Keratinocyte (primary cell): ENCODE results near the gene ATP13A5. TPM values are rescaled to one million over a fixed set of nuclear protein-coding genes. Genes with fewer than 3 reads are reported as not detected.

ENCODE experiments used
- DNase-seq: peaks from one replicate; pipeline ENCODE4 v3.0.0-alpha.2; 2011; ENCODE audit warnings: low read depth, missing footprints, low spot score
- FAIRE-seq: peaks from 2 replicates; lab custom pipeline; 2011; peaks lifted over from hg19 to GRCh38; lab: Jason Lieb, UNC
- H2AFZ ChIP-seq: 2 replicates; pipeline ENCODE4 v1.6.0; 2012; ENCODE audit warnings: low read length, control low read depth, inconsistent platforms; ENCODE audit not compliant: control insufficient read depth
- H3K27ac ChIP-seq: 2 replicates; pipeline ENCODE4 v1.5.1; 2011; ENCODE audit warnings: low read length; ENCODE audit not compliant: control insufficient read depth, insufficient read depth
- H3K27me3 ChIP-seq: 3 replicates; pipeline ENCODE4 v1.6.0; 2011; ENCODE audit warnings: low read length; ENCODE audit not compliant: control insufficient read depth, insufficient read depth; ENCODE audit errors: extremely low read depth
- H3K36me3 ChIP-seq, 2 experiments: 2 replicates in 1 of 2; 3 replicates in 1 of 2; pipeline ENCODE4 v1.5.1; 2011; ENCODE audit warnings: low read length in 2 of 2, mild to moderate bottlenecking in 1 of 2; ENCODE audit not compliant: control insufficient read depth in 2 of 2, insufficient read depth in 2 of 2; ENCODE audit errors: extremely low read depth in 1 of 2
- H3K4me1 ChIP-seq: 3 replicates; pipeline ENCODE4 v1.5.1; 2011; ENCODE audit warnings: low read length; ENCODE audit not compliant: control insufficient read depth, insufficient read depth; ENCODE audit errors: extremely low read depth
- H3K4me2 ChIP-seq: 3 replicates; pipeline ENCODE4 v1.6.0; 2011; ENCODE audit warnings: low read depth, low read length; ENCODE audit not compliant: control insufficient read depth, insufficient read depth; ENCODE audit errors: extremely low read depth
- H3K4me3 ChIP-seq, 3 experiments: fragments of 200-600 bp in 1 of 3; sonication (generic) in 1 of 3; 2 replicates in 2 of 3; 3 replicates in 1 of 3; pipeline ENCODE4 v1.5.1; 2011 to 2016; ENCODE audit warnings: low read length in 3 of 3, mild to moderate bottlenecking in 3 of 3, control low read depth in 2 of 3, inconsistent platforms in 1 of 3, low read depth in 1 of 3, mixed read lengths in 1 of 3, mixed run types in 1 of 3, moderate library complexity in 1 of 3; ENCODE audit not compliant: control insufficient read depth in 2 of 3, insufficient read depth in 2 of 3; ENCODE audit errors: extremely low read depth in 1 of 3
- H3K79me2 ChIP-seq: 2 replicates; pipeline ENCODE4 v1.6.0; 2012; ENCODE audit warnings: low read length; ENCODE audit not compliant: control insufficient read depth, insufficient read depth
- H3K9ac ChIP-seq: 3 replicates; pipeline ENCODE4 v1.6.0; 2011; ENCODE audit warnings: low read length; ENCODE audit not compliant: control insufficient read depth, insufficient read depth; ENCODE audit errors: extremely low read depth
- H3K9me1 ChIP-seq: 3 replicates; pipeline ENCODE4 v1.6.0; 2011; ENCODE audit warnings: low read length; ENCODE audit not compliant: control insufficient read depth, insufficient read depth; ENCODE audit errors: extremely low read depth
- H3K9me3 ChIP-seq: 2 replicates; pipeline ENCODE4 v1.5.1; 2012; ENCODE audit warnings: low read depth, low read length; ENCODE audit not compliant: control insufficient read depth
- H4K20me1 ChIP-seq: 3 replicates; pipeline ENCODE4 v1.6.0; 2011; ENCODE audit warnings: low read length; ENCODE audit not compliant: control insufficient read depth, insufficient read depth; ENCODE audit errors: extremely low read depth
- EZH2 ChIP-seq: IDR thresholded peaks from one replicate; pipeline ENCODE4 v1.6.1; 2012; ENCODE audit warnings: inconsistent platforms, mild to moderate bottlenecking, low read length, moderate library complexity
- dilution Hi-C: fragments of 300-500 bp; cut with MboI; formaldehyde crosslinking; loops from one replicate; pipeline ENCODE4 v1.7.0; 2020; ENCODE audit warnings: low sequenced_read_pairs; ENCODE audit not compliant: extremely low pct_ligation_motif_present
- polyA plus RNA-seq, 5 experiments: library from polyadenylated mRNA; depleted of rRNA in 3 of 5; stranded (reverse) in 3 of 5; stranded (forward) in 1 of 5; unstranded in 1 of 5; fragments of >200 nt; gene quantifications; 1 replicate in 1 of 5; 2 replicates in 3 of 5; 3 replicates in 1 of 5; pipeline versions ENCODE4 v1.2.1 to v1.2.3, GENCODE V29; 2011 to 2012; ENCODE audit warnings: missing spikeins in 2 of 5, low read depth in 1 of 5, low replicate concordance in 1 of 5
- TF ChIP-seq, protein P1 (sequence below), 3 experiments: IDR thresholded peaks in 1 of 3; conservative IDR thresholded peaks in 1 of 3; optimal IDR thresholded peaks in 1 of 3; 2 replicates in 2 of 3; 3 replicates in 1 of 3; pipeline versions ENCODE3 to v1.5.1; 2011; ENCODE audit warnings: low read length in 3 of 3, mild to moderate bottlenecking in 3 of 3, moderate library complexity in 2 of 3, control low read depth in 1 of 3, inconsistent platforms in 1 of 3; ENCODE audit not compliant: insufficient read depth in 2 of 3; ENCODE audit errors: extremely low read depth in 1 of 3

The ATP13A5 gene
- polyA plus RNA-seq, 1 donor (not counting 4 experiments of a cell fraction or from before 2014, with no cell fraction given): not detected

DNA sequence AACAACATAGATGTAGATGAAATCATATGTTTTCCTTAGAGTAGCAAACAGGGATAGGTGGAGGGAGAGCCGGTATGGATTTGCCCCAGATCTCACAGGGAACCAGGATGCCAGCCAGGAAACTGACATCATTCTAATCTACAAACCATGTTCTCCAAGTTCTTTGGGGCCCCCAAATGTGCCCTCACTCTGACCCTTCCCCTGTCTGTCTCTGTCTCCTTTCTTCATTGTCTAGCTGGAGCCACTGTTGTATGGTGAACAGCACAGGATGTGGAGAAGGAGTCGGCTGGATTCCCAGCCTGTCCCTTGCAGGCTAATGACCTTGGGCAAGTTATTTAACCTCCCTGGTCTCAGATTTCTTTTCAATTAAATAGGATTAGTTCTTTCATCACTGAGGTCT lies 962 bp downstream of the ATP13A5 start:
- H3K9me3 ChIP-seq: no peaks in the 10 kb centered on the region
- H2AFZ ChIP-seq: no peak overlapping the region
- H4K20me1 ChIP-seq: no peaks in the 10 kb centered on the region
- dilution Hi-C loops: no loop called here
- no peak overlapping the region for H3K4me2 ChIP-seq
- no peaks in the 10 kb centered on the region for H3K4me1 ChIP-seq
- TF ChIP-seq, protein P1, sequence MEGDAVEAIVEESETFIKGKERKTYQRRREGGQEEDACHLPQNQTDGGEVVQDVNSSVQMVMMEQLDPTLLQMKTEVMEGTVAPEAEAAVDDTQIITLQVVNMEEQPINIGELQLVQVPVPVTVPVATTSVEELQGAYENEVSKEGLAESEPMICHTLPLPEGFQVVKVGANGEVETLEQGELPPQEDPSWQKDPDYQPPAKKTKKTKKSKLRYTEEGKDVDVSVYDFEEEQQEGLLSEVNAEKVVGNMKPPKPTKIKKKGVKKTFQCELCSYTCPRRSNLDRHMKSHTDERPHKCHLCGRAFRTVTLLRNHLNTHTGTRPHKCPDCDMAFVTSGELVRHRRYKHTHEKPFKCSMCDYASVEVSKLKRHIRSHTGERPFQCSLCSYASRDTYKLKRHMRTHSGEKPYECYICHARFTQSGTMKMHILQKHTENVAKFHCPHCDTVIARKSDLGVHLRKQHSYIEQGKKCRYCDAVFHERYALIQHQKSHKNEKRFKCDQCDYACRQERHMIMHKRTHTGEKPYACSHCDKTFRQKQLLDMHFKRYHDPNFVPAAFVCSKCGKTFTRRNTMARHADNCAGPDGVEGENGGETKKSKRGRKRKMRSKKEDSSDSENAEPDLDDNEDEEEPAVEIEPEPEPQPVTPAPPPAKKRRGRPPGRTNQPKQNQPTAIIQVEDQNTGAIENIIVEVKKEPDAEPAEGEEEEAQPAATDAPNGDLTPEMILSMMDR (optimal IDR thresholded peaks at IDR 0.05 in 1 of 3, IDR thresholded peaks at IDR 0.05 in 1 of 3, conservative IDR thresholded peaks at IDR 0.05 in 1 of 3; ENCODE audit: extremely low read depth in 1 of 3, insufficient read depth in 2 of 3, low read length in 3 of 3): no peak
- TF ChIP-seq EZH2: no peak
- H3K36me3 ChIP-seq: no peaks in the 10 kb centered on the region
- no peak overlapping the region for H3K27ac ChIP-seq
- H3K27me3 ChIP-seq: no peaks in the 10 kb centered on the region
- no peaks in the 10 kb centered on the region for H3K79me2 ChIP-seq
- no peak overlapping the region for H3K4me3 ChIP-seq
- H3K9ac ChIP-seq: no peak overlapping the region
- FAIRE-seq: no peak
- H3K9me1 ChIP-seq: no peaks in the 10 kb centered on the region
- DNase-seq: no peak

DNA sequence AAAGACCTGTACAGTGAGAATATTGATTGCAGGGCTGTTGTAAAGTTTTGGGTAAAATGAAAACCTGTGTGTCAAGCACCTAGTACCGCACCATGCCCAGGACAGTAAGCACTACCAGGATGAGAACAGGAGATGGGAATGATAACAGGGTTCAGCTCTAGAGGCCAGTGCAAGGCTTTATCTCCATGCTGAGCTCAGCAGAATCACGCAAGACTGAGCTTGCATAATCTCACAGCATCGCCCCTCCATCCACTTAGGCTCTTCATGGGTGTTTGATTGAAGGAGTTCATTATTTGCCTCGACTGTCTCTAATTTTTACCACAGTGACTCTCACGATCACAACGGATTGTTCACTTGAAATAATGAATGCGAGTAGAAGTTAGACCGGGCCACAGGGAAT lies 2.9 kb downstream of the ATP13A5 start:
- no peaks in the 10 kb centered on the region for H3K4me1 ChIP-seq
- H3K9ac ChIP-seq: no peak overlapping the region
- H3K36me3 ChIP-seq: no peaks in the 10 kb centered on the region
- H3K9me3 ChIP-seq: no peaks in the 10 kb centered on the region
- no peak overlapping the region for H2AFZ ChIP-seq
- H3K4me2 ChIP-seq: no peak overlapping the region
- no peak for FAIRE-seq
- no peaks in the 10 kb centered on the region for H3K27me3 ChIP-seq
- no peaks in the 10 kb centered on the region for H3K79me2 ChIP-seq
- no peak for DNase-seq
- no peak overlapping the region for H3K27ac ChIP-seq
- dilution Hi-C loops: no loop called here
- H3K4me3 ChIP-seq: no peak overlapping the region
- TF ChIP-seq EZH2: no peak
- no peaks in the 10 kb centered on the region for H3K9me1 ChIP-seq
- H4K20me1 ChIP-seq: no peaks in the 10 kb centered on the region

DNA sequence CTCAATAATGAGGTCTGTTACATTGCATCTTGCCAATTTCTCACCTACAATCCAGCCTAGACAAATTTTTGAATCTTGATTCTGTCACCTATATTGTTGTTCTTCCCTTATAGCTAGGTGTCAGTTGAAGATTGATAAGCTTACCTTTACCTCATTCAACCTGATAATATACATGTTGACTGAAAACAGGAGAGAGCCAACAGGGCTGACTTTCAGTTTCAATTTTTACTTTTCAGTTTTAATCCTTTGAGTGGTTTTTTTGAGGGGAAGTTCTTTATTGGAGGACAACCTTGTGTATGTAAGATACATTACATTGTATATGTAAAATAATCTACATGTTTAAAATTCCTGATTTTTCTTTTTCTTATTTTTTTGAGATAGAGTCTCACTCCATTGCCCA lies 5.8 kb downstream of the ATP13A5 start:
- DNase-seq (no peak), FAIRE-seq (no peak)
- Histone ChIP-seq H3K9ac (no peak overlapping the region), H3K79me2 (no peaks in the 10 kb centered on the region), H2AFZ (no peak overlapping the region), H3K36me3 (no peaks in the 10 kb centered on the region), H4K20me1 (no peaks in the 10 kb centered on the region), H3K9me1 (no peaks in the 10 kb centered on the region), H3K4me3 (no peak overlapping the region), H3K4me1 (no peaks in the 10 kb centered on the region), H3K9me3 (no peaks in the 10 kb centered on the region), H3K27me3 (no peaks in the 10 kb centered on the region), H3K4me2 (no peak overlapping the region), H3K27ac (no peak overlapping the region)
- dilution Hi-C loops: no loop called here
- TF ChIP-seq, protein P1 (optimal IDR thresholded peaks at IDR 0.05 in 1 of 3, IDR thresholded peaks at IDR 0.05 in 1 of 3, conservative IDR thresholded peaks at IDR 0.05 in 1 of 3; ENCODE audit: extremely low read depth in 1 of 3, insufficient read depth in 2 of 3, low read length in 3 of 3): no peak
